NCI-H748 (cell line): Measurements from ENCODE around the gene SLX4IP.

Source experiments
- DNase-seq: peaks from one replicate; lab custom pipeline; 2025; ENCODE audit not compliant: unreplicated experiment; lab: John Stamatoyannopoulos, UW

SLX4IP gene

DNA sequence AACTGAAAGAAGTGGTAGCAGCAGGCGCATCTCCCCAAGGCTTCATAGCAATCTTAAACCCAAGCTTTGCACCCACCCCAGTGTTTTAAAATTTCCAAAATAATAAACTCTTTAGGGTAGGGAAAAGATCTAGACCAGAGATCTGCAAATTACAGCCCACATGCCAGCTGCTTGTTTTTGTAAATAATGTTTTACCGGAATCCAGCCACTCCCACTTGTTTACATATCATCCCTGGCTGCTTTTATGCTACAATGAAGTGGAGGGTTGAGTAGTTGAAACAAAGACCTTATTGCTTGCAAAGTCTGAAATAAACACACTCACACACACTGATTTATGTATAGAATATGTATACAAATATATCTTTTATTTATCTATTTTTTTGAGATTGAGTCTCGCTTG, 30.0 kb downstream of the SLX4IP start:
- peak; percentile 57 for DNase-seq

DNA sequence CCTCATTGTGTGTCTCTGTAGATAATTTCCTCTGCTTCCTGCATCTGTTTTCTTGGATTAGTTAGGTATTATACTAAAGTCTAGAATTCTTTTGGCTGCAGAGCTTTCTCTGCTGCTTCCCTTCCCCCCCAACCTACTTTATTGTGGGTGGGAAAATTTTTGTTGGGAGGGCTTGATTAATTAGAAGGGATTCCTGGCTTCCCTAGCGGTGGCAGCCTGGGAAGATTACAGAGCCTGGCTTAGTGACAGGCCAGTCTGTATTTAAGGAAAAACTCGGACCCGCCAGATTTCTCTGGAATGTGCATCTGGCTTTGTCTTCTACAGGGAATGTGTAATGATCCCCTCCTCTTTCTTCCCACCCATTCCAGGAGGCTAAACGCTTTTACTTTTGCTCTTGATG, 31.2 kb downstream of the SLX4IP start:
- DNase-seq = no peak

DNA sequence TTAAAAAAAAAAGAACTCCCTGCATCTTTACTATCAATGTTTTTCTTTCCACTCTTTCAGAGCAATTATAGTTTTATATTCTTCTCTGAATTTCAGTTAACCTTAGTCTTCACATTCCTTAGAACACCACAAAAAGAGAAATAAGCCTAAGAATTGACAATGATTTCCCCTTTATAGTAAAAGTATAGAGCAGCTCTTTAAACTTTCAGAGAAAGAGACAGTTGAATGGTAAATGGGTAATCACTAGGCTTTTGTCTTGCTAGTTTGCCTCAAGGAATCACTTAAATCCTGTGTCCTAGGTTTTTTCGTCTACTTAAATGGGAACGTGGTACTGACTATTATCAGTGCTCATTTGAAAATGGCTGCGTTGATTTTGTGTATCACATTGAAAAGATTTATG, 31.8 kb downstream of the SLX4IP start:
- DNase-seq = no peak

DNA sequence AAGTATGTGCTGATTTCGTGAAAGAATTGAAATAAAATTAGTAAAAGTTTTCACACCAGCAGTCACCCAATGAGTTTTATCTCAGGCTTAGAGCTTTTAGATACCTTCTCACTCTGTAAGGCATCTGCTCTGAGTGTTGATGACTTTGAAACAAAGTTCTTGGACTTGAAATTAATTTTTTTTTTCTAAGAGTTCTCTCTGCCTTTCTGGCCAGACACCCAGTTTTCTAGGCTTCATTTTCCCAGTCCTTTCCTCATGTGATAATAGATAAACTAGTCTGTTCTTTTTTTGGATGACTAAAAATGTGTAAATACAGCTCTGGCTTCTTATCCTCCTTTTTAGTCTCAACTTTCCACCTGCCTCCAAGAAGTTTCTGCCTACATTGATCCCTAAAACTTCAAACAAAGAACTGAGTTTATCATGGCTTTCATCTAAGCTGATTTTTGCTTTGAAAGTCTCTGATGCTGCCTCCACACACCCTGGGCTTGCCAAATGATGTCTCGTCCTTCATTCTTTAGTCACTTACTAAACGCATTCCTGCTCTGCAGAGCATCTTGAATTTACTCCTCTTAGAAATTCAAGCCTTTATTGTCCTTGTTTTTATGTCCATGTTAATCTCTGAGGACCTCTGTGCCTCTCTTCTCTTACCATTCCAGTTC, 32.7 kb downstream of the SLX4IP start:
- no peak for DNase-seq

DNA sequence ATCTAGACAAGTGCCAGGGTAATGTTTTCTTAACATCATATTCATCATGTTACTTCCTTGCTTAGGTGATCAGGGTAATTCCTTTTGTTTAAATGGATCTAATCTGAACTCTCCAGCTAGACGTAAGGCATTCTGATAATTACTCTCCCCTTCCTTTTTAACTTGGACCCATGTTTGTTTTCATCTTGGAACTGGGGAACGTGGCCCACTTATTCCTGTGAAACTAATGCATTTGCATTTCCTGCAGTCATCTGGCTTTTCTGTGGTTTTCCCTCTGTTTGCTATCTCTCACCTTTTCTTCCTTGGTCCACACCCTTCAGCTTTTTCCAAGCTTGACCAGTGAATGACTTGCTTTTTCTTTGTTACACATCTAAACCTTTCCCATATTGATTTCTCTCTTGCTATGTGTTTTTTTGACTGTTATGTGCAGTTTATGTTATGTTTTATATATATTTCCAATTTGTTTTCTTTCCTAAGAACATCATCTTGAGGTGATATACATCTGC, 33.3 kb downstream of the SLX4IP start:
- DNase-seq = no peak

DNA sequence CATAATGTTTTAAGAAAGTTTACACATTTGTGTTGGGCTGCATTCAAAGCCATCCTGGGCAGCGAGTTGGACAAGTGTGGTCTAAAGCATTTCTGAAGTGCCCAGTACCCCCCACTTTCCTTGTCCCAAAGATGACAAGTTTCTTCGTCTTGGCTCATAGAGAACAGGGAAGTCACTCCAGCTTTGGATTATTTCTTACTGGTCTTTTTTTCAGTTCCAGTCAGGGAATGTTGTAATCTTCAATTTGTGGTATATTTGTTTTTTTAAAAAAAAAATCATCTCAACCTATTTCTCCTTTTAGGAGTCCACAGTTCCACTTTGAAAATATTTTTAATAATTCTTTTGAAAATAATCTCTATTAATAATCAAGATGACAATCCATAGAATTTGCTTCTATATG, 34.0 kb downstream of the SLX4IP start:
- no peak for DNase-seq

DNA sequence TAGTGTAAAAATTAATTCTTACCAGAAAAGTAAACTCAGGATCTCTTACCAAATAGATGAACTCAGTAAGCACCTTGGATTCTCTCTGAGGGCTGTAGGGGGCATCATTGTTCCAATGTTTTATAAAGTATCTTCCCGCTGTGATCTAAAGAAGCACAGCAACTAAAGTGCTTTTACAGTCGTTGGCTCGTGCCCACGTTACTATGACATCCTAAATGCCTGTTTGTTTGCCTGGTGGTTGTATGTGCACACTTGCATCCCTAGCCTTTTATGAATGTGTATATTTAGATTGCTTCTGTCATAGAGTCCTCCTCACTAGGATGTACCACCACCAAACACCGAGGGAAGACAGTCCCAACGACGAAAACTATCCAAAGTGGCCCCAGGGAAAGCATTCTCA, 34.5 kb downstream of the SLX4IP start:
- DNase-seq = peak; percentile 99

DNA sequence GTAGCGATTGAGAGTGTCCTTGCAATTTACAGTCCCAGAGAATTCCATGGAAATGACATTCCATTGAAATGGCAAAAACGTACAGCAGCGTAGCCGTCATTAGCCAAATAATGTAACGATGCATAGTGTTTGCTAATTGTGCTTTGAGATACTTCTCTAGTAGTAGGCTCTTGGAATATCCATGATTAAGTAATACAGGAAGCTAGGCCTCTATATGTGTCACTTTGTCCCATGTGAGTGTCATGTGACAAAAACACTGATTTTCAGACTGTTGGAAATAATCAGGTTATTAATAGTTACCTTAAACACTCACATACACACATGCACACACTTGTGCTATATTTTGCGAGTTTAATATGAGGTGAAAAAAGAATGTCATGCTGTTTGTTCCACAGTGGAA, 35.2 kb downstream of the SLX4IP start:
- no peak for DNase-seq

DNA sequence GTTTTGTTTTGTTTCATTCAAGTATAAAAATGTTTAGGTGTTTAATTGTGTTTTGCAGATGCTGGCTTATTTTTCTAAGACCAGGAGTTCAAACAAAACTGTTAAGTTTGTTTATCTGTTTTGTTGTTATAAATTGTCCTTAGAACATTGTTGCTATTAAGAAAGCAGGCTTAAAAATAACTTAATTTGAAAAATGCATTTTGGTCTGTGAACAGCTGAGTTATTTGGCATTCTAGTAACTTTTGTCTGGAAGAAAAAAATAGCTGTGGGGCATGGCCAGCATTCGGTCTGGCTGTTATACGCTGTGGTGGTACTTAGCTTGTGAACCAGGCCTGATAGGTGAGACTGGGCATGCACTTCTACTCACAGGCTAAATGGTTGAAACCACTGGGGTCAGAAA, 37.8 kb downstream of the SLX4IP start:
- DNase-seq = no peak

DNA sequence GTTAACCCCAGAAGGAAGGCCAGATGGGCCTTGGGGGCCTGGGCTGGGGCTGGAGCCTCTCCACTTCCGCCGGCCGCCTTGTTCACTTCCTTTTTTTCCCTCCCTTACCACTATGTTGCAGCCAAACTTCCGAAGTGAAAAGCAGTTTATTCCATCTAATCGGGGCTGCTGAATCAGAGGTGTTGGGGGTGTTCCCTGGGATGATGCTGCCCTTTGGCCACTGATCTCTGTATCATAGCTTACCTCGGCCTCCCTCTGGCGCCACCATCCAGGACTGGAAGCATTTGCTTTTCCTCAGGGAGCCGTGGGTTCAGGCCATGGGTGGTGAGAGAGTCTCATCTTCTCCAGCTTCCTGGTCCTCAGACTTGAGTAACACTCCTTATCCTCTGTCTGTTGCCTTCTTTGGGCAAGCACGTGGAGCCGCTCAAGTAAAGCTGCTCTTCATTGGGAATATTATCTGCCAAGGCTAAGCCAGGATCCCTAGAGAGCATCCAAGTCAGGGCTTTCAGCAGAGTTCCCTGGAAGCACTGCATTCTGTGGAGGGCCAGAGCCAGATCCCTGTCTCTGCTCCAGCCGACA, 39.6 kb downstream of the SLX4IP start:
- no peak for DNase-seq

DNA sequence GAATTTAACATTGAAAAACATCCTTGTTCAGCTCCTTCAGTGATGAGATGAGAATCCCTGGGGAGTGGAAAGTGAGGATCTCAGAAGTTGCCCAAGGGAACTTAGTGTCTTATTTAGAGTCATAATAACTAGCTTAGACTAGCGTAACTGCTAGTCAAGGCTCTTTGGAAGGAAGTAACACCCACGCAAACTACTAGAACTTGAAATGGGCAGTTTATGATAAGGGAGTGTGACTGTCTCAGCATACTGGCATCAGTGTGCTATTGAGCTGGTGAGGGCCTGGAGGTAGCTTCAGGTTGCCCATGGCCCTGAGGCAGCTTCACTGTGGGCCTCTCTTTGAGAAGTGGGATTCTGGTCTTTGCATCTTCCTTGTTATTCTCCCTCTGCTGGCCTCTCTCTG, 40.1 kb downstream of the SLX4IP start:
- DNase-seq = no peak

DNA sequence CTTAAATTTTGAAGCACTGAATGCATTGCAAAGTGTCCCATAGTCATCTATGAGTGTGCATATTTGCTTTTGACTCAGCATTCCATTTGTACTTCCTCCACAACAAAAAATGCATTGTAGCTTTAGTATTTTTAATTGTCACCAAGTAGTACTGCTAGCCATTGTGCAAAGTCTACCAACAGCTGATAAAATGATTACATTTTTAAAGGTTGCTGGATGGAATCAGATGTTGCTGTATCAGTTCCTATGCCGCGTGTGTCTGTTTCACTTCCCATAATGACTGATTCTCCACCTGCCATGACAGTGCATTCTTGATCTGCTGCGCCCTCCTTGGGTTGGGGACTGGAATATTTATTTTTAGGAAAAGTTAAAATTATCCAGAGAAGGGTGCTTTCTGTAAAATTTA, 41.2 kb downstream of the SLX4IP start:
- no peak for DNase-seq

DNA sequence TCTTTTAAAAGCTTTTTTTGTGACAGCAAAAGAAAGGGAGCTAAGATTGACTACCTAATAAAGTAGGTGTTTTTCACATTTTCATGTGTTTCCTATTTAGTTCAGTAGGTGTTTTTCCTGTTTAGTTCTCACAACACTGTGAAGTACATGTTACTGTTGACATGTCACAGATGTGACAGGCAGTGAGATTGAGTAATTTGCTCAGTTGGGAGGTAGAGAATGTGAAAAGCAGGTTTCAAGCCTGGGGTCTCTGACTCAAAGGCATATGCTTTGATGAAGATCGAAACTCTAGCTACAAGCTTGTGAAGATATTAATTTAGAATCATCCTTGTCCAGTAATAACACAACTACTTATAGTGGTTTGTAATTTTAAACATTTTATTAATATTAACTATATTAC, 43.1 kb downstream of the SLX4IP start:
- no peak for DNase-seq

DNA sequence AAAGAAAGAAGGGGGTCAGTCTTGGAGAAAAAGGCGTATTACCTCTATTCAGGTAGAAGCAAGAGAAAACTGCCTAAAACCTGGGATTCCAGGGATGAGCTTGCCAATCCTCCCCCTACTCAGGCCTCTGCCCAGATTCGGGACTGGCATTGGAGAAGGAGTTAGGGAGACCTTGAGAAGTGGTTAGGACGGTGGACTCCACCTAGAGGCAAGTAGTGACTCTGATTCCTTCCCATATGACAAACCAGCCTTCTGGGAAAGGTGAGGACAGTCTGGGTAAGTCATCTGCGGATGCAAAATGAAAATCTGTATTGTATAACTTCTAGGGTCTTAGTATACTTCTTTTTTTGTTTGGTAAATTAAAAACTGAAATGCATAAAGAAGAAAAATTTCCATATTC, 43.8 kb downstream of the SLX4IP start:
- no peak for DNase-seq

DNA sequence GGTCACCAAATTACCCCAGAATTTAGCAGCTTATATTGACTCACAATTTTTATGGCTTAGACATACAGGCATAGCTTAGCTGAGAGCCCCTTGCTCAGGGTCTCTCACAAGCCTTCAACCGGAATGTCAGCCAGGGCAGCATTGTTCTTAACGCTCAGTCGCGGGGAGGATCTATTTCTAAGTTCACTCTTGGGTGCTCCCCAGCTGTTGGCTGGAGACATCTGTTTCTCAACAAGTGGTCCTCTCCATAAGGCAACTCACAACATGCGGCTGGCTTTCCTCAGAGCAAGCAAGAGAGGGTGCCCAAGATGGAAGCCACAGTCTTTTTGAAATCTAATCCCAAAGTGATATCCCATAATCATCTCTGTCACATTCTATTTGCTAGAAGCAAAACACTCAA, 46.6 kb downstream of the SLX4IP start:
- no peak for DNase-seq

DNA sequence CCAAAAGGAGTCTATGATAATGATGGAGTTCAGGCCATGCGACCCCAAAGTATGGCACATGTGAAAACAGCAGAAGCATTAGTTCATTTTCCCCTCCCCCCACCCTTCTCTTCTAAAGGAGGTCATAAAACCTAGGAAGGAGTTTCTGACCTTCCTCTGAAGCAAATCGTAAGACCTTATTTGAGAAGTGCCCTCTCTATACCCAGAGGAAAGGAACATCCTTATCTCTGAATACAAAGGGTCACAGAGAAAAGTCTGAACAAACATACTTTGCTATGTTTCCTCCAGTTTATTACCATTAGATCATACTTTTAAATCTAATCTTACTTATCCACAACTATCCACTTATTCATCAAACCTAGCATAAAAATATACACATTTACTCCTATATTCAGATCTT, 48.6 kb downstream of the SLX4IP start:
- DNase-seq = no peak

DNA sequence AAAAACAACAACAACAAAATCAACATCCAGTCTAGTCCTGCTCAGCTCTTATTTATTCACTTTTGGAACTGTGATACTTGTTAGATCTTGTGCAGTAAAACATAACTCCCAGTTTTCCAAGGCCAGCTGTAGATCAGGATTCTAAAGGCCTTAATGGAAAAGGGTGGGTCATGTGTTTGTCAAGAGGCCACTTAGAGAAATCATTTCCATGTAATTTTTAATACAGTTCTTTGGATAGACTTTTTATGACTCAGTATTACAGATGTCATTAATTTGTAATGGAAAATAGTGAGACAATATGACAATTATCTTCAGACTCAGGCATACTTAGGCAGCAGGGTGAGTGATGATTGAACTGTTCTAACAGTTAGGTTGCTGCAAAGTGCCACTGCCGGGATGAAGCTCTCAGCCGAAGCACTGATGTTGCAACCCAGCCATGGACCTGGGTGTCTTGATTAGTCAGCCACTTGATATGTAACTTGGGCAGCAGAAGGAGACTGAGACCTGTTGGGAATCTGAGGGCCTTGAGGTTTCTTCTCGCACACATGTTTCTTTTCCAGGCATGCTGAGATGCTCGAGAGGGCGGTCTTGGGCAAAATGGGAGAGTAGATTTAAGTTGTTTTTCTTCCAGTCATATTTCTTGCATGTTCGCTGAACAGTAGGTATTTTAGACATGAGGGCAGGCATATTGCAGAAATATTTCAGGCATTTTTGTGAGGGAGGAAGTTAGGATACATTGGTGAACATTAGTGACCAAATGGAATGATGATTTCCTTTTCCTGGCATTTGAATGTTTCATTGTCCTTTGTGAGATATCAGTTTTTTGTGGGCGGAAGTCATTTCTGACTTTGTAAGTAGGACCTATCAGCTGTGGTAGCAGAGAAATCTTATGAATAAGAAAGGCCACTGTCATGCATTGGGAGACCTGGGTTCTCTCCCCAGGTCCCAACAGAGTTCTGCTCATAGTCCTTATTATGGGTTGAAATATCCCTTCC, 52.3 kb downstream of the SLX4IP start:
- DNase-seq = no peak

DNA sequence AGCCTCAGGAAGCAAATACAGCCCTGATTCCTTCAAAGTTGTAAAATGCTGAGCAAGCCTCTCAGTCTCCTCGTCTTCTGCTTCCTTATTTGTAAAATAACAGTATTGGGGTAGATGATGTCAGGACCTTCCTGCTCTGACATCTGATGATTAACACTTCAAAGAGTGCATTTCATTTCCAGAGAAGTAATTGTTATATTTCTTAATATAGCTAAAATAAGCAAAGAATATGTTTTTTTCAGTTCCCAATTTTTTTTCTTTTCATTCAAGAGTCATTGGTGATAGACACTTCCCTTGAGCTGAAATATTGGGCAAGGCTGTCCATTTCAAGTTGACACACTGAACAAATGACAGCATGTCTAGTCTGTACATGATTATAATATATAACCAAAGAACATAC, 53.4 kb downstream of the SLX4IP start:
- no peak for DNase-seq

DNA sequence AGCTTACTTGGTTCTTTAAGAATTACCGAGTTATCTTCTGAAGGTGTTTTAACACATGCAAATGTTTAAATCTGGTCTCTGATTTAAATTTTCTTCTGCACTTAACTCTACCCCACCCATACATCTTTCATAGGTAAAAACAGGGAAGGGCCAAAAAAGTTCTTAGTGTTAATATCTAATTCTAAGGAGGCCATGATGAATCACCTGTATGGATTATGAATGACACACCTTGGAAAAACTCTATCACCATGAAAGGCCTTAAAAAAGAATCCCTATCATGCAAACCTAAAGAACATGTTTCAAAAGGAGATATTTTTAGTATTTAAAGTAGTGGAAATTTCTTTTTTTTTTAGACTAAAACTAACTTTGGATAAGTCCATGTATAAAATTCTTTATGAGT, 54.7 kb downstream of the SLX4IP start:
- DNase-seq = no peak

DNA sequence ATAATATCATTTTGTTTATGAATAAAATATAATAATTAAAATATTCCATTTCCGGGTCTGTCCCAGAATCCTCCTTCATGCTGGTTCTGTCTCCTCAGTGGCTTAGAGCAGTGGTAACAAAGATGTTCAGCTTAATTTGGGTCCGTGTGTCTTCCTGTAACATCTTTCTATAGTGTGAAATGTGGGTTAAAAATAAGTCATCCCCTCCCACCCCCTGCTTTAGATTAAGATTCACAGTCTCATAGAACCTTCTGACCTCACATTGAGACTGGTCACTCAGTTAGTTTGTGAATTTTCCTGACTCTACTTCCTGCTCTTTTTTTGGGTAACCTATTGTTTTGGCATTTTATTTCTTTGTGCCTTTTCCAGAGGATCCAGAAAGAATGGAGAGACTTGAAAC, 55.2 kb downstream of the SLX4IP start:
- no peak for DNase-seq

DNA sequence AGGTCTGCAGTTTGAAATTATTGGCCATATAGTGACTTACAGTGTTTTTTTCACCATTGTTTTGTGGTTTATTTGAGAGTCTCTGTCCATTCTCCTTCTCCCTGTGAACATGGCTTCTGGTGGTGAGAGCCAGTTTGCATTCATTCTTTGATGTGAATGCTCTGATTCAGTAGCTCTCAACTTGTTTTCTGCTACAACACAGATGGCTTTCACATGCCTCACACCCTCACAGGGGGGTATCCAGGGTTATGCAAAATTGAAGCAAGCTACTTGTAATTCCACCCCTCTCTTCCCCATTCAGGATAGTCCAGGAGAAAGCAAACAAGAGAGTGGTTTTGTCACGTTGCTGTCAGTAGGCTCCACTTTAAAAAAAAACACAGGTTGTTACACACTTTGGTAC, 55.6 kb downstream of the SLX4IP start:
- no peak for DNase-seq

DNA sequence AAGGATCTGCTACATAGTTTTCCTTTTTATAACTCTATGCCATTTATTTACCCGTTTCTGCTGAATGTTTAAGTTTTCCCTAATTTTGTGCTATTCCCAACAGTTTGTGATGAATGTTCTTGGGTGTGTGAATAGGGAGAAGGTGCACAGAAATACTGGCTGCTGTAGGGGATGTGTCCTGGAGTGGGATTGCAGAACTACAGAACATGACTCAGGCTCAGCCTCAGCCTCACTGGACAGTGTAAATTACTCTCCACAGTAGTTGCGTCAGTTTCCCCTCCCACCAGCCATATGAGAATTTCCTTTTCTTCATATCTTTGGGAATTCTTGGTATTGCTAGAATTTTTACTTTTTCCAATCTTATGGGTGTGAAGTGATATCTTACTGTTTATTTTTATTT, 57.0 kb downstream of the SLX4IP start:
- DNase-seq = no peak
